A549 treated with GW870086 at 1 μM for 4 hours (cell line): ENCODE data around the gene CCNJ. TPM values are rescaled to one million over a fixed set of nuclear protein-coding genes. Genes with fewer than 3 reads are reported as not detected.

ENCODE experiments used
- total RNA-seq: library from RNA; stranded (reverse); fragments of 200-300 nt; extraction: Qiagen RNA extraction; gene quantifications from 5 replicates; pipeline ENCODE4 v1.2.3, GENCODE V29; 2022; ENCODE audit warnings: low read depth

The CCNJ gene, protein sequence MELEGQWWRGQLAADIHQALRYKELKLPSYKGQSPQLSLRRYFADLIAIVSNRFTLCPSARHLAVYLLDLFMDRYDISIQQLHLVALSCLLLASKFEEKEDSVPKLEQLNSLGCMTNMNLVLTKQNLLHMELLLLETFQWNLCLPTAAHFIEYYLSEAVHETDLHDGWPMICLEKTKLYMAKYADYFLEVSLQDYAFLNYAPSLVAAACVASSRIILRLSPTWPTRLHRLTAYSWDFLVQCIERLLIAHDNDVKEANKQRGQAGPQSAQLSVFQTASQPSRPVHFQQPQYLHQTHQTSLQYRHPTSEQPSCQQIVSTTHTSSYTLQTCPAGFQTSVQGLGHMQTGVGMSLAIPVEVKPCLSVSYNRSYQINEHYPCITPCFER
- total RNA-seq, result 5.0 to 7.5 TPM (median 7.2 TPM) in 5 replicates

DNA sequence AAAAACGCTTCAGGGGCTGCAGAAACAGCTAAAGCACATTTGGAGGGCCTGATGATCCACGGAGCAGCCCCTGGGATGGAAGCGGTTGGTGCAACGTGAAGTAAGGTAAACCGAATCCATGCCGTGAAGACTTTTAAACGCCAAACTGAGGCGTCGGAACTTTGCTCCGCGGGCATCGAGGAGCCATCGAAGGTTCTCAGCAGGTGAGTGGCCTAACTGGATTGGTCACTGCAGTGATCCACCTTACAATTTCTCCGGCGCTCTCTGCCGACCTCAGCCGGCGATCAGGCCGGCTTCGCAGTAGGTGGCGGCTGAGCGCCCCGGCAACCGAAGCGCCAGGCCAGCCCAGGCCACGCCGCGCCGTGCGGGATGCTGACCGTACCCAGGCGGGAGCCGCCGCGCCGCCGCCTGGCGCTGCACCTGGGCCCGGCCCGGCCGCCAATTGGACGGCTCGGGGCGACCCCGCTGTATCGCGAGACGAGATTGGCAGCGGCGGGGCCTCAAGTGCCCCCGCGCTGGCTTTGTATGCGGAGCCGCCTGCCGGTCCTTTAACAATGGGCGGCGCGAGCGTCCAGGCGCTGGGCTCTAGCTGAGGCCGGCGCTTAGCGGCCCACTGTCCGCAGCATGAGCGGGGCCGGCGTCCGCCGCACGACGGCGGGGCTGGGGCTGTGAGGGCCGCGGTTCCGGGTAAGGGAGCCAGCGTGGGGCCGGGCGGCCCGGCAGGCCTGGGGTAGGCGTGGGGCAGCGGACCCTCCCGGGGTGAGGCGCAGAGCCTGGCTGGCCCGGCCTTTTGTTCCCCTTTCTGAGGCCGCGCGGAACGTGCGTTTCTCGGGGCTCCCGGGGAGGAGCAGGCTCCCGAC is at the start of gene CCNJ:
Gene CCNJ, plus strand, starts transcription at position 551 of the 860 bp plus-strand sequence. CDS start 811 bp downstream, outside the sequence.

Other genes with a start within 250 kb of the CCNJ start
- gene CC2D2B, start 135.6 kb upstream of the CCNJ start, total RNA-seq, result 0.10 TPM in 1 of 5 replicates, not detected in the others
- 4.4 to 8.2 TPM (median 6.8 TPM) in 5 replicates for gene ZNF518A, start 86.7 kb downstream of the CCNJ start, total RNA-seq
- not detected in 5 replicates for gene BLNK, start 228.0 kb downstream of the CCNJ start, total RNA-seq